Effector memory CD8-positive, alpha-beta T cell (primary cell): ENCODE data around the gene MUC6.
A peak's percentile ranks its signal among the peaks of the same experiment; 100 is the strongest.

Experiments used
- ATAC-seq: fragments of 150-1000 bp; cut with Tn5 transposase; replicated peaks from 2 replicates; pipeline ENCODE4 v1.10.0; 2021; ENCODE audit warnings: mild to moderate bottlenecking, moderate library complexity
- DNase-seq, 3 experiments: peaks; one replicate each; pipeline ENCODE4 v3.0.0; 2021
- H3K27ac Mint-ChIP-seq, 2 donors: one replicate each; pipeline ENCODE4 v1.8.0; 2022; ENCODE audit warnings: mild to moderate bottlenecking in 2 of 2, mixed read lengths in 2 of 2, moderate library complexity in 2 of 2
- H3K27me3 Mint-ChIP-seq, 2 donors: one replicate each; pipeline ENCODE4 v1.8.0; 2022; ENCODE audit warnings: mixed read lengths in 2 of 2
- H3K36me3 Mint-ChIP-seq: one replicate; pipeline ENCODE4 v1.8.0; 2022; ENCODE audit warnings: mild to moderate bottlenecking, moderate library complexity, mixed read lengths; ENCODE audit not compliant: insufficient read depth
- H3K4me1 Mint-ChIP-seq, 2 donors: one replicate each; pipeline ENCODE4 v1.8.0; 2022; ENCODE audit warnings: low read depth in 2 of 2, mixed read lengths in 2 of 2
- H3K4me3 Mint-ChIP-seq, 2 donors: one replicate each; pipeline ENCODE4 v1.8.0; 2022; ENCODE audit warnings: mild to moderate bottlenecking in 2 of 2, mixed read lengths in 2 of 2, moderate library complexity in 2 of 2
- H3K9me3 Mint-ChIP-seq, 2 donors: one replicate each; pipeline ENCODE4 v1.8.0; 2022; ENCODE audit warnings: mixed read lengths in 2 of 2

The MUC6 gene

GRCh38 chr11:1032310-1032891 lies 4.1 kb downstream of the MUC6 start:
- DNase-seq (no peak), ATAC-seq (no peak)
- no peaks in the 10 kb centered on the region for H3K27me3 Mint-ChIP-seq
- H3K4me3 Mint-ChIP-seq, result no peak overlapping the region
- no peaks in the 10 kb centered on the region for H3K4me1 Mint-ChIP-seq
- H3K36me3 Mint-ChIP-seq, result peaks cover 10% of the 10 kb centered on the region
- H3K27ac Mint-ChIP-seq, result peak overlapping the region in 1 of 2 donors; percentile 35
- H3K9me3 Mint-ChIP-seq, result peaks cover 6 to 9% of the 10 kb centered on the region in 2 donors

- no peaks in the 10 kb centered on the region for H3K4me1 Mint-ChIP-seq
These were observed 5.2 kb downstream of the MUC6 start for GRCh38 chr11:1031121-1031899.

GRCh38 chr11:1030556-1030955 lies 6.0 kb downstream of the MUC6 start:
- DNase-seq, result no peak
- Mint-ChIP-seq H3K27me3 (no peaks in the 10 kb centered on the region), H3K9me3 (peaks cover 6 to 9% of the 10 kb centered on the region in 2 donors), H3K27ac (no peak overlapping the region), H3K4me1 (no peaks in the 10 kb centered on the region), H3K4me3 (no peak overlapping the region), H3K36me3 (peaks cover 10% of the 10 kb centered on the region)
- no peak for ATAC-seq

More at GRCh38 chr11:1031121-1031899, 5.2 kb downstream of the MUC6 start:
- Mint-ChIP-seq H3K36me3 (peaks cover 10% of the 10 kb centered on the region), H3K27ac (peak overlapping the region in 1 of 2 donors; percentile 52), H3K27me3 (no peaks in the 10 kb centered on the region), H3K4me3 (no peak overlapping the region), H3K9me3 (peaks cover 6 to 9% of the 10 kb centered on the region in 2 donors)
- DNase-seq, result no peak
- ATAC-seq, result no peak

GRCh38 chr11:1030086-1030485 lies 6.4 kb downstream of the MUC6 start:
- Mint-ChIP-seq H3K4me1 (no peaks in the 10 kb centered on the region), H3K36me3 (peaks cover 10% of the 10 kb centered on the region), H3K27ac (no peak overlapping the region), H3K4me3 (no peak overlapping the region), H3K27me3 (no peaks in the 10 kb centered on the region), H3K9me3 (peaks cover 6 to 9% of the 10 kb centered on the region in 2 donors)
- DNase-seq (no peak), ATAC-seq (no peak)

GRCh38 chr11:1029654-1030053 lies 6.9 kb downstream of the MUC6 start:
- no peaks in the 10 kb centered on the region for H3K27me3 Mint-ChIP-seq
- no peak for ATAC-seq
- peaks cover 10% of the 10 kb centered on the region for H3K36me3 Mint-ChIP-seq
- peaks cover 6 to 9% of the 10 kb centered on the region in 2 donors for H3K9me3 Mint-ChIP-seq
- no peak overlapping the region for H3K27ac Mint-ChIP-seq
- no peak for DNase-seq
- H3K4me1 Mint-ChIP-seq, result no peaks in the 10 kb centered on the region
- H3K4me3 Mint-ChIP-seq, result no peak overlapping the region

- DNase-seq (no peak), ATAC-seq (no peak)
- Mint-ChIP-seq H3K4me1 (no peaks in the 10 kb centered on the region), H3K27ac (no peak overlapping the region), H3K36me3 (peaks cover 10% of the 10 kb centered on the region), H3K4me3 (no peak overlapping the region), H3K9me3 (peaks cover 6 to 9% of the 10 kb centered on the region in 2 donors), H3K27me3 (no peaks in the 10 kb centered on the region)
These were observed 7.5 kb downstream of the MUC6 start for GRCh38 chr11:1029051-1029450.

- no peaks in the 10 kb centered on the region for H3K4me1 Mint-ChIP-seq
- DNase-seq (no peak), ATAC-seq (no peak)
- H3K9me3 Mint-ChIP-seq, result peaks cover 6 to 9% of the 10 kb centered on the region in 2 donors
- no peak overlapping the region for H3K4me3 Mint-ChIP-seq
- no peaks in the 10 kb centered on the region for H3K27me3 Mint-ChIP-seq
- peak overlapping the region in 1 of 2 donors; percentile 55 for H3K27ac Mint-ChIP-seq
- H3K36me3 Mint-ChIP-seq, result peaks cover 10% of the 10 kb centered on the region
These were observed 7.9 kb downstream of the MUC6 start for GRCh38 chr11:1028616-1029015.

- Mint-ChIP-seq H3K27ac (peak overlapping the region in 1 of 2 donors; percentile 55), H3K27me3 (no peaks in the 10 kb centered on the region), H3K36me3 (peaks cover 10% of the 10 kb centered on the region), H3K4me1 (no peaks in the 10 kb centered on the region), H3K9me3 (peaks cover 6 to 9% of the 10 kb centered on the region in 2 donors), H3K4me3 (no peak overlapping the region)
- DNase-seq (no peak), ATAC-seq (no peak)
These were observed 8.3 kb downstream of the MUC6 start for GRCh38 chr11:1028291-1028540.

- DNase-seq (no peak), ATAC-seq (no peak)
- Mint-ChIP-seq H3K4me3 (no peak overlapping the region), H3K27me3 (no peaks in the 10 kb centered on the region), H3K9me3 (peaks cover 6 to 9% of the 10 kb centered on the region in 2 donors), H3K27ac (no peak overlapping the region), H3K4me1 (peaks cover 0 to 2% of the 10 kb centered on the region in 2 donors), H3K36me3 (peaks cover 10% of the 10 kb centered on the region)
These were observed 8.8 kb downstream of the MUC6 start for GRCh38 chr11:1027483-1028290.

- ATAC-seq (no peak), DNase-seq (no peak)
- peaks cover 0 to 2% of the 10 kb centered on the region in 2 donors for H3K4me1 Mint-ChIP-seq
- no peaks in the 10 kb centered on the region for H3K27me3 Mint-ChIP-seq
- H3K9me3 Mint-ChIP-seq, result peaks cover 0 to under 1% of the 10 kb centered on the region in 2 donors
- peaks cover 10% of the 10 kb centered on the region for H3K36me3 Mint-ChIP-seq
- no peak overlapping the region for H3K4me3 Mint-ChIP-seq
- H3K27ac Mint-ChIP-seq, result no peak overlapping the region
These were observed 9.7 kb downstream of the MUC6 start for GRCh38 chr11:1026641-1027482.

GRCh38 chr11:1026163-1026450 lies 10.4 kb downstream of the MUC6 start:
- peaks cover 0 to 2% of the 10 kb centered on the region in 2 donors for H3K4me1 Mint-ChIP-seq
- H3K4me3 Mint-ChIP-seq, result no peak overlapping the region
- no peaks in the 10 kb centered on the region for H3K9me3 Mint-ChIP-seq
- H3K27ac Mint-ChIP-seq, result no peak overlapping the region
- no peak for ATAC-seq
- no peak for DNase-seq
- no peaks in the 10 kb centered on the region for H3K27me3 Mint-ChIP-seq
- peaks cover 10% of the 10 kb centered on the region for H3K36me3 Mint-ChIP-seq

- Mint-ChIP-seq H3K27me3 (no peaks in the 10 kb centered on the region), H3K36me3 (peaks cover 10% of the 10 kb centered on the region), H3K9me3 (no peaks in the 10 kb centered on the region), H3K4me1 (peaks cover 0 to 2% of the 10 kb centered on the region in 2 donors), H3K4me3 (no peak overlapping the region), H3K27ac (no peak overlapping the region)
- ATAC-seq (no peak), DNase-seq (no peak)
These were observed 10.9 kb downstream of the MUC6 start for GRCh38 chr11:1025410-1026162.
